ENCODE results near the gene ZFHX2.

Gene ZFHX2

GRCh38 chr14:23529016-23529415, 22.5 kb downstream of the ZFHX2 start:
- H3K4me3 ChIP-seq (replicated peaks; ENCODE audit: low read depth, low read length) = no peak overlapping the region
- DNase-seq (ENCODE audit: low read depth) = no peak
- TF ChIP-seq CTCF (IDR thresholded peaks at IDR 0.05; ENCODE audit: low read length, missing control alignments) = no peak

- TF ChIP-seq CTCF (IDR thresholded peaks at IDR 0.05; ENCODE audit: low read length, missing control alignments) = peak; percentile 25
- no peak for DNase-seq (ENCODE audit: low read depth)
- H3K4me3 ChIP-seq (replicated peaks; ENCODE audit: low read depth, low read length) = no peak overlapping the region
These were observed 23.0 kb downstream of the ZFHX2 start for GRCh38 chr14:23528555-23528954.

- H3K4me3 ChIP-seq (replicated peaks; ENCODE audit: low read depth, low read length) = no peak overlapping the region
- TF ChIP-seq CTCF (IDR thresholded peaks at IDR 0.05; ENCODE audit: low read length, missing control alignments) = no peak
- no peak for DNase-seq (ENCODE audit: low read depth)
These were observed 26.0 kb downstream of the ZFHX2 start for GRCh38 chr14:23525611-23526010.

DNA sequence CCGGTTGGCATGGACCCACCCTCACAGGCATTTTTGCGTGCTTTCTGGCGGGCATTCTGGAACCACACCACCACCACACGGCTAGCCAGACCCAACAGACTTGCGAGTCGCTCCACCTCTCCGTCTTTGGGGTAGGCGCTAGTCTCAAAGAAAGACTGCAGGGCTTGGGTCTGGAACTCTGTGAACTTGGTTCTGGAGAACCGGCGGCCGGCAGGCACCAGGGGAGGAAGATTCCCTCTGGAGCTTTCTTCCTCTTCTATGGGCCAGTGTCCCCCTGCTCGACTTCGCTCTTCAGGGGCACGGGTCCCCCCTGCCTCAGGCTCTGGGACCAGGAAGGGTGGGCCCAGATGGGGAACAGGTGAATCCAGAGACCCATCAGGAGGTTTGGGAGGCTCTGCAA, 26.6 kb downstream of the ZFHX2 start:
- no peak for DNase-seq (ENCODE audit: low read depth)
- TF ChIP-seq CTCF (IDR thresholded peaks at IDR 0.05; ENCODE audit: low read length, missing control alignments) = no peak
- H3K4me3 ChIP-seq (replicated peaks; ENCODE audit: low read depth, low read length) = no peak overlapping the region

- no peak overlapping the region for H3K4me3 ChIP-seq (replicated peaks; ENCODE audit: low read depth, low read length)
- TF ChIP-seq CTCF (IDR thresholded peaks at IDR 0.05; ENCODE audit: low read length, missing control alignments) = no peak
- no peak for DNase-seq (ENCODE audit: low read depth)
These were observed 28.1 kb downstream of the ZFHX2 start for GRCh38 chr14:23523229-23524016.

- TF ChIP-seq CTCF (IDR thresholded peaks at IDR 0.05; ENCODE audit: low read length, missing control alignments) = no peak
These were observed 28.8 kb downstream of the ZFHX2 start for GRCh38 chr14:23522643-23523198.

More at GRCh38 chr14:23522643-23523198, 28.8 kb downstream of the ZFHX2 start:
- no peak overlapping the region for H3K4me3 ChIP-seq (replicated peaks; ENCODE audit: low read depth, low read length)
- DNase-seq (ENCODE audit: low read depth) = no peak
